Fibroblast of pulmonary artery (primary cell): ENCODE measurements around the gene SLC7A4.

Experiments
- DNase-seq: peaks from one replicate; pipeline ENCODE4 v3.0.0-alpha.2; 2010; ENCODE audit warnings: low read depth
- H3K4me3 ChIP-seq: replicated peaks from 2 replicates; pipeline ENCODE4 v1.5.1; 2011; ENCODE audit warnings: low read depth, mild to moderate bottlenecking, control low read depth, low read length, moderate library complexity
- CTCF ChIP-seq: IDR thresholded peaks from 2 replicates; pipeline ENCODE4 v1.5.1; 2011; ENCODE audit warnings: mild to moderate bottlenecking, control low read depth, low read length, inconsistent platforms; ENCODE audit errors: missing control alignments

SLC7A4 gene

DNA sequence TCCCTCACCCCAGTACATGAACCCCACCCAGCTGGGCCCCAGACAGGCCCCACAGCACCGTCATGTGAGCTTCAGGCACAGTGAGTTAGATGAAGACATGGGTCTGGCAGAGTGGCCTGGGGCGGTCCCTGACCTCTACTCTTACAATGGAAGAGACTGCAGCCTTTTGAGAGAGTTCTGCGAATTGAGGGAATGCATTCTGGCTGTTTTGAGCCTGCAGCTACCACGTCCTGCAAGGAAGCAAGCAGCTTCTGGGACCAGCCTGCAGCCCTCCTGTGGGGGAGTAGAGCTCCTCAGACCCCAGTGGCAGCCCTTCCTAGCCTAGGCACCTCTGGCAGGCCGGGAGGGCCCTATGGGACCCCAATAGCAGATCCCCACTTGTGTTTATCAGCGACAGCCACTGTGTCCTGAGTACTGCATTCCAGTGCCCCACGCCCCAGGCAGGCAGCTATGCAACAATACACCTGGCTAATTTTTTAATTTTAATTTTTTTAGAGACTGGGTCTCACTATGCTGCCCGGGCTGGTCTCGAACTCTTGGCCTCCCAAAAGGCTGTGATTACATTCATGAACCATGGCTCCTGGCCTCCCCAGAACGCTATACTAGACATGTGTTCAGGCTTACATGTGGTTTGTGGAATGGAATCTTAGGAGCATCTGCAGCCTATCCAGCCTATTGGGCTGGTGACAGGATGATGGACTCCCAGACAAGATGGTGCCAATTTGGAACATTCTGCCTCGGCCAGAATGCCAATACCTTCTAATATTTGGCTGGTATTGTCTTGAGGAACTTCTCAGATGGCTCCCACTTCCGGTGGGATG is 717 bp upstream of the SLC7A4 start:
- DNase-seq: no peak
- TF ChIP-seq CTCF: no peak
- no peak overlapping the region for H3K4me3 ChIP-seq

DNA sequence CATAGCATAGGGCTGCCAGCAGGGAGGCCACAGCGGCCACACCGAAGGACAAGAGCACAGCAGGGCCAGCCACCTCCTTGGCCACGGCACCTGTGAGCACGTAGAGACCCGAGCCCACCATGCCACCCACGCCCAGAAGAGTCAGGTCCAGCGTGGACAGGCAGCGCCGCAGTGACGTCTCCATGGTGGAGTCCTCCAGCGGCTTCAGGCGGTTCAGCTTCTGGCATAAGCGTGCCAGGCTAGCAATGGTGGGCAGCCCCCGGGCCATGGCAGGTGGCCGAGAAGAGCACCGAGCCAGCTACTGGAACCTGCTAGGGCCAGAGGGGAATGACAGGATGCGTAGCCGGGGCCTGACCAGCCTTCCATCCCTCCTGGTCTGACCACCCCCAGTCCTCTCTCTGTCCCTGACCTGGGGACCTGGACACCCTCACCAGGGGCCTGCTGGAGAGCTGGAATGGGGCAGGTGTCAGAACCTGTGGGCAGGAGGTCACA is 770 bp downstream of the SLC7A4 start:
- H3K4me3 ChIP-seq: no peak overlapping the region
- no peak for TF ChIP-seq CTCF
- DNase-seq: no peak

DNA sequence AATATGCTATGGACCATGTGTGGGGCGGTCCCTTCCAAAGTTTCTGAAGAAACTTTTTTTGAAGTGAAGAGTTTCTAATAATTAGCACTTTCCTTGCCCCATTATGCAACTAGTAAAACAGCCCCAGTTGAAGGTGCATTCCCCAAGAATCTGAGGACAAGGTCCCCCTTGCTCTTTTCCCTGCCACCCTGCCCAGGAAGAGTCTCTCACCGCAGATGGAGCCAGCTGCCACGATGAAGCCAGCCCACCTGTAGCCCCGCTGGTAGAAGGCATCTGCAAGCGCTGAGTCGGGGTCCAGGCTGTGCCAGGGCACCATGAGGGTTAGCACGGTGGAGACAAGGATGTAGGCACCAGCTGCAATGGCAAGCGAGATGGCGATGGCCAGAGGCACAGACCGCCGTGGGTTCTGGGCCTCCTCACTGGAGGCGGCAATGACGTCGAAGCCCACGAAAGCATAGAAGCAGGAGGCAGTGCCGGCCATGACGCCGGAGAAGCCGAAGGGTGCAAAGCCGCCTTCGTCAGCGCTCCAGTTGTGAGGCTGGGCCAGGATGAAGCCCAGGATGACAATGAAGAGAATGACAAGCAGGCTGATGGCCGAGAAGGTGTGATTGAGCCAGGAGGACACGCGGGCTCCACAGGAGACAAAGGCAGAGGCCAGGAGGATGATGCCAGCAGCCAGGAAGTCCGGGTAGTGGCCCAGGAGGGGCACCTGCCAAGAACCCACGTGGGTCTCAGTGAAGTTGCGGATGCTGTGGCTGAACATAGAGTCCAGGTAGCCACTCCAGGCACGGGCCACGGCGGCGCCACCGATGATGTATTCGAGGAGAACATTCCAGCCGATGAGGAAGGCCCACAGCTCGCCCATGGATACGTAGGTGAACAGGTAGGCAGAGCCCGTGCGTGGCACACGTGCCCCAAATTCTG is 1.5 kb downstream of the SLC7A4 start:
- no peak for TF ChIP-seq CTCF
- DNase-seq: no peak
- no peak overlapping the region for H3K4me3 ChIP-seq

GRCh38 chr22:21030032-21030431 is 2.3 kb downstream of the SLC7A4 start:
- no peak for DNase-seq
- no peak overlapping the region for H3K4me3 ChIP-seq
- no peak for TF ChIP-seq CTCF

GRCh38 chr22:21029486-21030025 is 2.8 kb downstream of the SLC7A4 start:
- no peak for DNase-seq
- H3K4me3 ChIP-seq: no peak overlapping the region
- TF ChIP-seq CTCF: no peak

- no peak overlapping the region for H3K4me3 ChIP-seq
- no peak for TF ChIP-seq CTCF
Observed at GRCh38 chr22:21028277-21029251, 3.8 kb downstream of the SLC7A4 start.

More at GRCh38 chr22:21028277-21029251, 3.8 kb downstream of the SLC7A4 start:
- DNase-seq: no peak
